ENCODE results near the gene CD1C.
A peak's percentile ranks its signal among the peaks of the same experiment; 100 is the strongest.
"Not testable (repeated sequence)": the region's sequence is repeated elsewhere in the genome, so short reads cannot be mapped to it uniquely, and the experiment has no call there.

The CD1C gene

GRCh38 chr1:158289811-158290210, at the start of gene CD1C:
TSS of gene CD1C (plus strand) at chr1:158289923. CDS start at chr1:158290065, 142 bp downstream.
- no peak for DNase-seq (ENCODE audit: low read depth in 2 of 2)

GRCh38 chr1:158246650-158247049, 43.1 kb upstream of the CD1C start:
- no peak for DNase-seq (ENCODE audit: low read depth in 2 of 2)

- DNase-seq (ENCODE audit: low read depth in 2 of 2), result peak in 1 of 2 experiments; percentile 3
Observed at GRCh38 chr1:158248118-158248517, 41.6 kb upstream of the CD1C start.

GRCh38 chr1:158248771-158249170, 41.0 kb upstream of the CD1C start:
- DNase-seq (ENCODE audit: low read depth in 2 of 2), result no peak

- no peak for DNase-seq (ENCODE audit: low read depth in 2 of 2)
Observed at GRCh38 chr1:158249646-158250045, 40.1 kb upstream of the CD1C start.

- DNase-seq (ENCODE audit: low read depth in 2 of 2), result no peak
Observed at GRCh38 chr1:158251163-158251562, 38.6 kb upstream of the CD1C start.

- DNase-seq (ENCODE audit: low read depth in 2 of 2), result no peak
Observed at GRCh38 chr1:158255656-158256055, 34.1 kb upstream of the CD1C start.

GRCh38 chr1:158256747-158257146, 33.0 kb upstream of the CD1C start:
- not testable (repeated sequence) for DNase-seq (ENCODE audit: low read depth in 2 of 2)

GRCh38 chr1:158257888-158258287, 31.8 kb upstream of the CD1C start:
- no peak for DNase-seq (ENCODE audit: low read depth in 2 of 2)

- DNase-seq (ENCODE audit: low read depth in 2 of 2), result no peak
Observed at GRCh38 chr1:158259117-158259516, 30.6 kb upstream of the CD1C start.

GRCh38 chr1:158272681-158273080, 17.0 kb upstream of the CD1C start:
- DNase-seq (ENCODE audit: low read depth in 2 of 2), result no peak

- DNase-seq (ENCODE audit: low read depth in 2 of 2), result no peak
Observed at GRCh38 chr1:158274797-158275196, 14.9 kb upstream of the CD1C start.

- not testable (repeated sequence) for DNase-seq (ENCODE audit: low read depth in 2 of 2)
Observed at GRCh38 chr1:158282421-158282820, 7.3 kb upstream of the CD1C start.

GRCh38 chr1:158283965-158284364, 5.8 kb upstream of the CD1C start:
- no peak for DNase-seq (ENCODE audit: low read depth in 2 of 2)

- DNase-seq (ENCODE audit: low read depth in 2 of 2), result no peak
Observed at GRCh38 chr1:158285756-158286241, 3.9 kb upstream of the CD1C start.

GRCh38 chr1:158286487-158286886, 3.2 kb upstream of the CD1C start:
- DNase-seq (ENCODE audit: low read depth in 2 of 2), result no peak

GRCh38 chr1:158286941-158287346, 2.8 kb upstream of the CD1C start:
- DNase-seq (ENCODE audit: low read depth in 2 of 2), result no peak

GRCh38 chr1:158290321-158290844, 660 bp downstream of the CD1C start:
- no peak for DNase-seq (ENCODE audit: low read depth in 2 of 2)

- no peak for DNase-seq (ENCODE audit: low read depth in 2 of 2)
Observed at GRCh38 chr1:158295791-158296190, 6.1 kb downstream of the CD1C start.

- DNase-seq (ENCODE audit: low read depth in 2 of 2), result no peak
Observed at GRCh38 chr1:158310623-158311022, 20.9 kb downstream of the CD1C start.

- DNase-seq (ENCODE audit: low read depth in 2 of 2), result no peak
Observed at GRCh38 chr1:158311066-158311465, 21.3 kb downstream of the CD1C start.

GRCh38 chr1:158323866-158324265, 34.1 kb downstream of the CD1C start:
- DNase-seq (ENCODE audit: low read depth in 2 of 2), result no peak

- no peak for DNase-seq (ENCODE audit: low read depth in 2 of 2)
Observed at GRCh38 chr1:158324395-158324794, 34.7 kb downstream of the CD1C start.

GRCh38 chr1:158327481-158327880, 37.8 kb downstream of the CD1C start:
- DNase-seq (ENCODE audit: low read depth in 2 of 2), result no peak
